Measurements from ENCODE around the gene U2AF1L4.

U2AF1L4 gene

GRCh38 chr19:35710784-35711723 lies 34.2 kb downstream of the U2AF1L4 start:
- Histone ChIP-seq H3K36me3 (ENCODE audit: control insufficient read depth in 1 of 2, insufficient read depth in 2 of 2, low read length in 2 of 2) (no peaks in the 10 kb centered on the region), H3K9ac (ENCODE audit: low read depth in 1 of 2, low read length in 2 of 2) (no peak overlapping the region), H3K9me3 (ENCODE audit: control insufficient read depth in 1 of 2, low read length in 2 of 2) (no peaks in the 10 kb centered on the region), H3K4me3 (ENCODE audit: low read depth in 1 of 2, low read length in 2 of 2) (no peak overlapping the region), H3K27ac (ENCODE audit: low read depth, low read length) (no peak overlapping the region), H3K4me1 (ENCODE audit: control insufficient read depth in 1 of 2, insufficient read depth in 2 of 2, low read length in 2 of 2) (peaks cover 11 to 14% of the 10 kb centered on the region in 2 donors), H3K27me3 (ENCODE audit: control insufficient read depth in 1 of 2, insufficient read depth in 2 of 2, low read length in 2 of 2) (peaks cover 0 to 12% of the 10 kb centered on the region in 2 donors)

- no peak overlapping the region for H3K4me3 ChIP-seq (ENCODE audit: low read depth in 1 of 2, low read length in 2 of 2)
- peaks cover 0 to 9% of the 10 kb centered on the region in 2 donors for H3K27me3 ChIP-seq (ENCODE audit: control insufficient read depth in 1 of 2, insufficient read depth in 2 of 2, low read length in 2 of 2)
- H3K9ac ChIP-seq (ENCODE audit: low read depth in 1 of 2, low read length in 2 of 2): no peak overlapping the region
- no peaks in the 10 kb centered on the region for H3K9me3 ChIP-seq (ENCODE audit: control insufficient read depth in 1 of 2, low read length in 2 of 2)
- H3K4me1 ChIP-seq (ENCODE audit: control insufficient read depth in 1 of 2, insufficient read depth in 2 of 2, low read length in 2 of 2): peaks cover 0 to 5% of the 10 kb centered on the region in 2 donors
- no peak overlapping the region for H3K27ac ChIP-seq (ENCODE audit: low read depth, low read length)
- no peaks in the 10 kb centered on the region for H3K36me3 ChIP-seq (ENCODE audit: control insufficient read depth in 1 of 2, insufficient read depth in 2 of 2, low read length in 2 of 2)
Measured at GRCh38 chr19:35708391-35708790, 36.8 kb downstream of the U2AF1L4 start.

- Histone ChIP-seq H3K36me3 (ENCODE audit: control insufficient read depth in 1 of 2, insufficient read depth in 2 of 2, low read length in 2 of 2) (no peaks in the 10 kb centered on the region), H3K4me3 (ENCODE audit: low read depth in 1 of 2, low read length in 2 of 2) (no peak within 1 kb of the TSS)
Measured at GRCh38 chr19:35704218-35704617, 41.0 kb downstream of the U2AF1L4 start, which contains the start of gene ZBTB32. Gene ZBTB32 (plus strand): TSS chr19:35704558. CDS start chr19:35714627, 10,069 bp downstream.

GRCh38 chr19:35703343-35703742 lies 41.9 kb downstream of the U2AF1L4 start:
- H3K4me1 ChIP-seq (ENCODE audit: control insufficient read depth in 1 of 2, insufficient read depth in 2 of 2, low read length in 2 of 2): peaks cover 0 to 12% of the 10 kb centered on the region in 2 donors
- no peak overlapping the region for H3K9ac ChIP-seq (ENCODE audit: low read depth in 1 of 2, low read length in 2 of 2)
- H3K27me3 ChIP-seq (ENCODE audit: control insufficient read depth in 1 of 2, insufficient read depth in 2 of 2, low read length in 2 of 2): peaks cover 0 to 2% of the 10 kb centered on the region in 2 donors
- H3K36me3 ChIP-seq (ENCODE audit: control insufficient read depth in 1 of 2, insufficient read depth in 2 of 2, low read length in 2 of 2): no peaks in the 10 kb centered on the region
- H3K27ac ChIP-seq (ENCODE audit: low read depth, low read length): no peak overlapping the region
- no peak overlapping the region for H3K4me3 ChIP-seq (ENCODE audit: low read depth in 1 of 2, low read length in 2 of 2)
- no peaks in the 10 kb centered on the region for H3K9me3 ChIP-seq (ENCODE audit: control insufficient read depth in 1 of 2, low read length in 2 of 2)

More at GRCh38 chr19:35704218-35704617, 41.0 kb downstream of the U2AF1L4 start, which contains the start of gene ZBTB32:
- H3K27me3 ChIP-seq (ENCODE audit: control insufficient read depth in 1 of 2, insufficient read depth in 2 of 2, low read length in 2 of 2): peaks cover 0 to 2% of the 10 kb centered on the region in 2 donors
- no peaks in the 10 kb centered on the region for H3K9me3 ChIP-seq (ENCODE audit: control insufficient read depth in 1 of 2, low read length in 2 of 2)
- H3K9ac ChIP-seq (ENCODE audit: low read depth in 1 of 2, low read length in 2 of 2): no peak within 1 kb of the TSS
- H3K27ac ChIP-seq (ENCODE audit: low read depth, low read length): no peak within 1 kb of the TSS
- peaks cover 0 to 12% of the 10 kb centered on the region in 2 donors for H3K4me1 ChIP-seq (ENCODE audit: control insufficient read depth in 1 of 2, insufficient read depth in 2 of 2, low read length in 2 of 2)

GRCh38 chr19:35702223-35703012 lies 42.8 kb downstream of the U2AF1L4 start:
- Histone ChIP-seq H3K27me3 (ENCODE audit: control insufficient read depth in 1 of 2, insufficient read depth in 2 of 2, low read length in 2 of 2) (no peaks in the 10 kb centered on the region), H3K27ac (ENCODE audit: low read depth, low read length) (no peak overlapping the region), H3K9ac (ENCODE audit: low read depth in 1 of 2, low read length in 2 of 2) (peak overlapping the region; percentile 35 to 72)

GRCh38 chr19:35696835-35697234 lies 48.4 kb downstream of the U2AF1L4 start:
- Histone ChIP-seq H3K4me3 (ENCODE audit: low read depth in 1 of 2, low read length in 2 of 2) (no peak overlapping the region), H3K27me3 (ENCODE audit: control insufficient read depth in 1 of 2, insufficient read depth in 2 of 2, low read length in 2 of 2) (no peaks in the 10 kb centered on the region), H3K9me3 (ENCODE audit: control insufficient read depth in 1 of 2, low read length in 2 of 2) (no peaks in the 10 kb centered on the region), H3K27ac (ENCODE audit: low read depth, low read length) (no peak overlapping the region), H3K9ac (ENCODE audit: low read depth in 1 of 2, low read length in 2 of 2) (no peak overlapping the region), H3K36me3 (ENCODE audit: control insufficient read depth in 1 of 2, insufficient read depth in 2 of 2, low read length in 2 of 2) (no peaks in the 10 kb centered on the region), H3K4me1 (ENCODE audit: control insufficient read depth in 1 of 2, insufficient read depth in 2 of 2, low read length in 2 of 2) (peaks cover 0 to 3% of the 10 kb centered on the region in 2 donors)

More at GRCh38 chr19:35702223-35703012, 42.8 kb downstream of the U2AF1L4 start:
- Histone ChIP-seq H3K4me1 (ENCODE audit: control insufficient read depth in 1 of 2, insufficient read depth in 2 of 2, low read length in 2 of 2) (peaks cover 0 to 12% of the 10 kb centered on the region in 2 donors), H3K9me3 (ENCODE audit: control insufficient read depth in 1 of 2, low read length in 2 of 2) (no peaks in the 10 kb centered on the region), H3K36me3 (ENCODE audit: control insufficient read depth in 1 of 2, insufficient read depth in 2 of 2, low read length in 2 of 2) (no peaks in the 10 kb centered on the region), H3K4me3 (ENCODE audit: low read depth in 1 of 2, low read length in 2 of 2) (peak overlapping the region; percentile 81 to 82)

- no peak overlapping the region for H3K9ac ChIP-seq (ENCODE audit: low read depth in 1 of 2, low read length in 2 of 2)
- H3K4me3 ChIP-seq (ENCODE audit: low read depth in 1 of 2, low read length in 2 of 2): no peak overlapping the region
- H3K27ac ChIP-seq (ENCODE audit: low read depth, low read length): no peak overlapping the region
- H3K27me3 ChIP-seq (ENCODE audit: control insufficient read depth in 1 of 2, insufficient read depth in 2 of 2, low read length in 2 of 2): no peaks in the 10 kb centered on the region
- no peaks in the 10 kb centered on the region for H3K36me3 ChIP-seq (ENCODE audit: control insufficient read depth in 1 of 2, insufficient read depth in 2 of 2, low read length in 2 of 2)
- H3K9me3 ChIP-seq (ENCODE audit: control insufficient read depth in 1 of 2, low read length in 2 of 2): no peaks in the 10 kb centered on the region
- no peaks in the 10 kb centered on the region for H3K4me1 ChIP-seq (ENCODE audit: control insufficient read depth in 1 of 2, insufficient read depth in 2 of 2, low read length in 2 of 2)
Measured at GRCh38 chr19:35695895-35696422, 49.3 kb downstream of the U2AF1L4 start.

GRCh38 chr19:35693835-35694599 lies 51.2 kb downstream of the U2AF1L4 start:
- Histone ChIP-seq H3K4me3 (ENCODE audit: low read depth in 1 of 2, low read length in 2 of 2) (no peak overlapping the region), H3K27ac (ENCODE audit: low read depth, low read length) (no peak overlapping the region), H3K9me3 (ENCODE audit: control insufficient read depth in 1 of 2, low read length in 2 of 2) (no peaks in the 10 kb centered on the region), H3K4me1 (ENCODE audit: control insufficient read depth in 1 of 2, insufficient read depth in 2 of 2, low read length in 2 of 2) (no peaks in the 10 kb centered on the region), H3K9ac (ENCODE audit: low read depth in 1 of 2, low read length in 2 of 2) (no peak overlapping the region), H3K27me3 (ENCODE audit: control insufficient read depth in 1 of 2, insufficient read depth in 2 of 2, low read length in 2 of 2) (peaks cover 0 to 2% of the 10 kb centered on the region in 2 donors), H3K36me3 (ENCODE audit: control insufficient read depth in 1 of 2, insufficient read depth in 2 of 2, low read length in 2 of 2) (no peaks in the 10 kb centered on the region)

- no peaks in the 10 kb centered on the region for H3K9me3 ChIP-seq (ENCODE audit: control insufficient read depth in 1 of 2, low read length in 2 of 2)
- no peak overlapping the region for H3K27ac ChIP-seq (ENCODE audit: low read depth, low read length)
- H3K4me1 ChIP-seq (ENCODE audit: control insufficient read depth in 1 of 2, insufficient read depth in 2 of 2, low read length in 2 of 2): no peaks in the 10 kb centered on the region
- H3K27me3 ChIP-seq (ENCODE audit: control insufficient read depth in 1 of 2, insufficient read depth in 2 of 2, low read length in 2 of 2): peaks cover 0 to 2% of the 10 kb centered on the region in 2 donors
- H3K4me3 ChIP-seq (ENCODE audit: low read depth in 1 of 2, low read length in 2 of 2): no peak overlapping the region
- no peak overlapping the region for H3K9ac ChIP-seq (ENCODE audit: low read depth in 1 of 2, low read length in 2 of 2)
- H3K36me3 ChIP-seq (ENCODE audit: control insufficient read depth in 1 of 2, insufficient read depth in 2 of 2, low read length in 2 of 2): no peaks in the 10 kb centered on the region
Measured at GRCh38 chr19:35693422-35693821, 51.8 kb downstream of the U2AF1L4 start.

All from duodenal mucosa (tissue), 2 donors.